Duodenal mucosa (tissue), 2 donors: ENCODE measurements around the gene HLA-A.

Experiments
- H3K27ac ChIP-seq: one replicate; pipeline ENCODE4 v1.7.0; 2013; ENCODE audit warnings: low read depth, low read length
- H3K27me3 ChIP-seq, 2 donors: one replicate each; pipeline ENCODE4 v1.7.0; 2013; ENCODE audit warnings: low read length in 2 of 2, control low read depth in 1 of 2; ENCODE audit not compliant: insufficient read depth in 2 of 2, control insufficient read depth in 1 of 2
- H3K36me3 ChIP-seq, 2 donors: one replicate each; pipeline ENCODE4 v1.7.0; 2013; ENCODE audit warnings: low read length in 2 of 2, control low read depth in 1 of 2; ENCODE audit not compliant: insufficient read depth in 2 of 2, control insufficient read depth in 1 of 2
- H3K4me1 ChIP-seq, 2 donors: one replicate each; pipeline ENCODE4 v1.7.0; 2013; ENCODE audit warnings: low read length in 2 of 2, control low read depth in 1 of 2; ENCODE audit not compliant: insufficient read depth in 2 of 2, control insufficient read depth in 1 of 2
- H3K4me3 ChIP-seq, 2 donors: one replicate each; pipeline ENCODE4 v1.7.0; 2013; ENCODE audit warnings: low read length in 2 of 2, low read depth in 1 of 2
- H3K9ac ChIP-seq, 2 donors: one replicate each; pipeline ENCODE4 v1.7.0; 2013; ENCODE audit warnings: low read length in 2 of 2, low read depth in 1 of 2
- H3K9me3 ChIP-seq, 2 donors: one replicate each; pipeline ENCODE4 v1.7.0; 2013; ENCODE audit warnings: low read length in 2 of 2, control low read depth in 1 of 2; ENCODE audit not compliant: control insufficient read depth in 1 of 2

HLA-A gene

DNA sequence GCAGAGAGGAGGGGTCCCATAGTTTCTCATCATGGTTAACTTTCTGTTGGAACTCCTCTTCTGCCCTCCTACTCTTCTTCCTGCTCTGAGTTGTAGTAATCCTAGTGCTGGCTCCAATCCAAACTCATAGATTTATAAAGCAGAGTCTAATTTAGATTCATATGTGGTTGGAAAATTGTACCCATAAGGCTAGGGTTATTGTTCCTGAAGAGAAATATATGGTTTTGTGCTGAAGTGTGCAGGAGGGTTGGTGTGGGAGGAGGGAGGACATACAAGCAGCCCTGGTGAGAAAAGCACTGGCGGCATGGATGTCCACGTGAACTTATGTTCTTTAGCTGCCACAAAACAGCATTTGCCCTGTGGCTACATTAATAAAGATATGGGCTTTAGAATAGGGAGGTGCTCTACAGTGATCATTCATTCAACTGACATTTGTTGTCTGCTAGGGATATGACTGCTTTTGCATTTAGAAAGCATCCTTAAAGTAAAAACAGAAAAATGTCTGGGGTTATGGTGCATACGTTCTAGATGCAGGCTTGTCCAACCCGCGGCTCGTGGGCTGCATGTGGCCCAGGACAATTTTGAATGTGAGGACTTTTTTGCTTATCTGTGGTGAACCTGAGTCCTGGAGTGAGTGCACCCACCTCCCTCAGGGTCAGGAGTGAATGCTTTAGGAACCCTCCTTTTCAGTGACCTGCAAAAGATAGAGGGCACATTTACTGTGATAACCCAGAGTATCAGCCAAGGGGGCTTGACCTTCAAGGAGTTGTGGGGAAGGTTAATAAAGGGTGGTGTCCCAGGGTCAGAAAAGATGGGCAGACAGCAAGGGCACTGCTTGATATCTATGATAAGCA is 4.1 kb downstream of the HLA-A start:
- Histone ChIP-seq H3K9ac (no peak overlapping the region), H3K27me3 (no peaks in the 10 kb centered on the region), H3K36me3 (peaks cover 17 to 29% of the 10 kb centered on the region in 2 donors), H3K9me3 (no peaks in the 10 kb centered on the region), H3K27ac (no peak overlapping the region), H3K4me3 (no peak overlapping the region), H3K4me1 (peaks cover 18 to 25% of the 10 kb centered on the region in 2 donors)

DNA sequence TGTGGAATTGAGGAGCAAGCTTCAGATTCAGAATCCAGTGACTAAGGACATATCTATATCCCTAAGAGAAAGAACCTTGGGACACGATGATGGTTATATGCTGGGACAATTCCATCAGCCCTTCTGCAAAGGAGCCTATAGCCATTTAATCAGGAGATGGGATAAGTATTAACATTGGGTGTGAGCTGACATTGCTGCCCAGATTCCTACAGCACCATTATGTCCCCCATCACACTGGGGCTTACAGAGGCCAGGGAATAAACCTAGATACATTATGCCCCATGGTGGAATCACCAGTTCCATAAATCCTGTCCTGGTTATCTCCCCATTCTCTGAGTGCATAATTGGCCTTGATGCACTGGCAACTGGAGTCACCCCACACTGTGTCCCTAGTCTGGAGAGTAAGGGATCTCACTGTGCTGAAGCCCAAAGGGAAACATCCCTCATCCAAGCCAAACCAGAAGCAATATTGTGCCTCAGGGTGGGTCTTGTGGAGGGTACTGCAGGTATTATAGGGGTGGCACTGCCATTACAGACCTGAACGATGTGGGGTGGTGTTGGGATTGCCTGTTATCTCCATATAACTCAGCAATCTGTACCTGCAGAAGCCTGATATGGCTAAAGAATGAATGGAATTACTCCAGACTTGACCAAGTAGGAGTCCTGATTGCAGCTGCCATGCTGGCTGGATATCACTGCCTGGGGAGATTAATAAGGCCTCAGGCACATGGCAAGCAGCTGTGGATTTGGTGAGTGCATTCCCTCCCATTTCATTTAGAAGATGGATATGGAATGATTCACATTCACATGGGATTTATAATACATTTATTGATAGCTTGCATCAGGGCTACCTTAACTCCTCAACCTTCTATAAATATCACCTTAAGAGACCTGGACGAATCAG is 5.0 kb downstream of the HLA-A start:
- Histone ChIP-seq H3K27ac (no peak overlapping the region), H3K4me3 (no peak overlapping the region), H3K9me3 (no peaks in the 10 kb centered on the region), H3K36me3 (peaks cover 17 to 29% of the 10 kb centered on the region in 2 donors), H3K27me3 (no peaks in the 10 kb centered on the region), H3K4me1 (peaks cover 15 to 23% of the 10 kb centered on the region in 2 donors), H3K9ac (no peak overlapping the region)

DNA sequence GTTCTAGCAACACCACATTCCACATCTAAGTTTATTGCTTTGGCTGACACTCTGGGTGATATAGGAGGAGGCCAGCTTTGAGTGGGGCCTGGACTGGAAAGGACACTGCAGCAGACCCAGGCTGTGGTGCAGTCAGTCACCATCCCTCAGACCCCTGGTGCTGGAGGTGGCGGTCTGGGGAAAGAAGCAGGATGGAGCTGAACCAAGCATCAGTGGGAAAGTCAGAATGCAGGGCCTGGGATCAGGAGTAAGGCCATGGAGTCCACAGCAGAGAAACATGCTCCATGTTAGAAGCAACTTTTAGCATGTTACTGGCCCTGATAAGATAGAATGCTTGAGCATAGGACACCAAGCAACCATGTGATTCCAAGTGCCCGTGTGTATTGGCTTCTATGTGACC is 5.9 kb downstream of the HLA-A start:
- H3K4me1 ChIP-seq, result peaks cover 15 to 22% of the 10 kb centered on the region in 2 donors
- no peak overlapping the region for H3K9ac ChIP-seq
- H3K27me3 ChIP-seq, result no peaks in the 10 kb centered on the region
- H3K36me3 ChIP-seq, result peaks cover 16 to 29% of the 10 kb centered on the region in 2 donors
- no peaks in the 10 kb centered on the region for H3K9me3 ChIP-seq
- H3K4me3 ChIP-seq, result no peak overlapping the region
- H3K27ac ChIP-seq, result no peak overlapping the region

DNA sequence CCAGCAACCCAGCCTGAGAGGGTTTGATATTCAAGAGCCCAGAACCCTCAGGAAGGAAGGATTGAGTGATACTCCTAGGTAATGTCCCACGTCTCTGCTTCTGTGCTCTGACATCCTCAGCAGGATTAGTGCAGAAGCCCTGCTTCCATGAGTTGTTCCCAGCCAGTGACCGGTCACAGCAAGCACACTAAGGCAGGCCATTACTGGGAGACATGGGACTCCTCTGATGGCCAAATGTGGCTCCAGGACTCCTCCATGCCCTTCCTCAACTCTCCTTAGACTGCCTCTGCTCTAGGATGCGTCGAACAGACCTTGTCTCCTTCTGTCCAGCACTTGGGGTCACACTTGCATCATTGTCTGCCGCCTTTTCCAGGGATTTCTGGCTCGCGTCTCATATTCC is 7.6 kb downstream of the HLA-A start:
- Histone ChIP-seq H3K4me1 (peaks cover 7% of the 10 kb centered on the region in 2 donors), H3K27ac (no peak overlapping the region), H3K9ac (no peak overlapping the region), H3K36me3 (peaks cover 5 to 21% of the 10 kb centered on the region in 2 donors), H3K4me3 (no peak overlapping the region), H3K27me3 (no peaks in the 10 kb centered on the region), H3K9me3 (no peaks in the 10 kb centered on the region)

DNA sequence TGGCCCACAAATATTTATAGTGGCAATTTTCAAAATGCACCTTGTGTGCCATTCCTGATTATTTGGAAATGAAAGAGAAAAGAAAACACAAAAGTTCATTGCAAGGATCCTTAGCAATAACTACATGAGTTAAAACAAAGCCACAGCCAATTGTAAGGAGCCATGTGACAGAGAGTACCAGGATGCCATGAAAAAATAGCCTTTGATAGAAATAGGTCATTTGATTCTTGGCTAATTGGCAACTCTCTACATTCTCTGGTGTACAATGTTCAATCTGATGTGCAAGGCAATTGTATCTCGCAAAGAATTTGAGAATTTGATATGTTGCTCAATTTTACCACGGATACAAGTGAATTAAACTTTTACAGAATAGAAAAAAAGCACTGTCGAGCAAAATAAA is 9.6 kb downstream of the HLA-A start:
- H3K9me3 ChIP-seq, result no peaks in the 10 kb centered on the region
- H3K27ac ChIP-seq, result no peak overlapping the region
- no peaks in the 10 kb centered on the region for H3K4me1 ChIP-seq
- no peaks in the 10 kb centered on the region for H3K27me3 ChIP-seq
- H3K36me3 ChIP-seq, result peaks cover 0 to 14% of the 10 kb centered on the region in 2 donors
- no peak overlapping the region for H3K9ac ChIP-seq
- no peak overlapping the region for H3K4me3 ChIP-seq

DNA sequence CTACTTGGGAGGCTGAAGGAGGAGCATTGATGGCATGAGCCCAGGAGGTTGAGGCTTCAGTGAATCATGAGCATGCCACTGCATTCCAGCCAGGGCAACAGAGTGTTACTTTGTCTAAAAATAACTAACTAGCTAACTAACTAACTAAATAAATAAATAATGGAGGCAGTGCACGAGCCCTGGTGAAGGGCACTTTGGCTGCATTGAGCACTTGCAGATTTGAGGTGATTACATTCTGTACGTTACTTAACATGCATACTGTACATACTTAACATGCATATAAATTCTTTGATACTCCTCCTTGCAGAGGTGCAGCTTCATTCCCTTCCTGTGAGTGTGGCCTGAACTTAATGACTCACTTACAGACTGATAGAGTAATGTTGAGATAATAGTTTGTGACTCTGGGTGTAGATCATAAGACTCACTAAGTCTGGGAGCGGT is 10.7 kb downstream of the HLA-A start:
- no peaks in the 10 kb centered on the region for H3K27me3 ChIP-seq
- H3K9me3 ChIP-seq, result no peaks in the 10 kb centered on the region
- H3K27ac ChIP-seq, result no peak overlapping the region
- no peaks in the 10 kb centered on the region for H3K4me1 ChIP-seq
- no peak overlapping the region for H3K4me3 ChIP-seq
- no peak overlapping the region for H3K9ac ChIP-seq
- peaks cover 0 to 4% of the 10 kb centered on the region in 2 donors for H3K36me3 ChIP-seq

DNA sequence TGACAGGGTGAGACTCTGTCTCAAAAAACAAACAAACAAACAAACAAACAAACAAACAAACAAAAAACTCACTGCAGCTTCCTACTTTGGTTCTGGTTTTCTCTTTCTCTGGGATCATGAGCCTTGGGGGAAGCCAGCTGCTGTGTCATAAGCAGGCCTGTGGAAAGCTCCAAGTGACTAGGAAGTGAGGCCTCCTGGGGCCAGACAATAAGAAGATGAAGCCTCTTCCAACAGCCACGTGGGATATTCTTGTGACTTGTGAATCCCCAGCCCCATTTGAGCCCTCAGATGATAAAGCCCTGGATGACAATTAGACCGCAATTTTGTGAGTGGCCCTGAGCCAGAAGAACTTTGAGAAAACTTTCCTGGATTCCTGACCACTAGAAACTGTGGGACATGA is 11.4 kb downstream of the HLA-A start:
- no peaks in the 10 kb centered on the region for H3K27me3 ChIP-seq
- H3K36me3 ChIP-seq, result no peaks in the 10 kb centered on the region
- H3K9ac ChIP-seq, result no peak overlapping the region
- H3K27ac ChIP-seq, result no peak overlapping the region
- H3K4me1 ChIP-seq, result no peaks in the 10 kb centered on the region
- H3K9me3 ChIP-seq, result no peaks in the 10 kb centered on the region
- H3K4me3 ChIP-seq, result no peak overlapping the region

DNA sequence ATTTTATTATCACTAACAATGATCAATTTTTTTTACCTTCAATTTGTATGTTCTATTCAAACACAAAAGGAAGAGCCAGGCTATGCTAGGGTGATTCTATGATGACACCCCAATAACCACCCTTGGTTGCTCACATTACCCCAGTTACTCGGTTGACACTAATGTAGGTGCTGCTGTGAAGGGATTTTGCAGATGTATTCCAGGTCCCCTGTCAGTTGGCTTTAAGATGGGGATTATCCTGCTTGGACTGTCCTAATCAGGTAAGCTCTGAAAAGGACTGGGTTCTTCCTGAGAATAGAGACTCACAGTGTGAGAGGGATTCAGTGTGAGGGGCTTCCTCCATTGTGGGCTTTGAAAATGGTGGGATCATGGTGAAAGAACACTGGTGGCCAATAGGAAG is 11.9 kb downstream of the HLA-A start:
- H3K27ac ChIP-seq, result no peak overlapping the region
- no peaks in the 10 kb centered on the region for H3K9me3 ChIP-seq
- no peak overlapping the region for H3K9ac ChIP-seq
- H3K27me3 ChIP-seq, result no peaks in the 10 kb centered on the region
- no peaks in the 10 kb centered on the region for H3K36me3 ChIP-seq
- no peaks in the 10 kb centered on the region for H3K4me1 ChIP-seq
- H3K4me3 ChIP-seq, result no peak overlapping the region

DNA sequence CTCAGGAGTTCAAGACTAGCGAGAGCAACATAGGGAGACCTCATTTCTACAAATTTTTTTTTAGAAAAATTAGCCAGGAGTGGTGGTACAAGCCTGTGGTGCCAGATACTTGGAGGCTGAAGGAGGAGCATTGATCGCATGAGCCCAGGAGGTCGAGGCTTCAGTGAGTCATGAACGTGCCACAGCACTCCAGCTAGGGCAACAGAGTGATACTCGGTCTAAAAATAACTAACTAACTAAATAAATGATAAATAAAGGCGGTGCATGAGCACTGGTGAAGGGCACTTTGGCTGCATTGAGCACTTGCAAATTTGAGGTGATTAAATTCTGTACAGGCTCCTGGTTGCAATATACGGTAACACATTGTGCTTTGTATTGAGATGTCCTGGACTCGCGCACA is 13.5 kb downstream of the HLA-A start:
- no peaks in the 10 kb centered on the region for H3K4me1 ChIP-seq
- H3K36me3 ChIP-seq, result no peaks in the 10 kb centered on the region
- no peak overlapping the region for H3K9ac ChIP-seq
- no peak overlapping the region for H3K27ac ChIP-seq
- no peaks in the 10 kb centered on the region for H3K27me3 ChIP-seq
- no peak overlapping the region for H3K4me3 ChIP-seq
- H3K9me3 ChIP-seq, result no peaks in the 10 kb centered on the region

DNA sequence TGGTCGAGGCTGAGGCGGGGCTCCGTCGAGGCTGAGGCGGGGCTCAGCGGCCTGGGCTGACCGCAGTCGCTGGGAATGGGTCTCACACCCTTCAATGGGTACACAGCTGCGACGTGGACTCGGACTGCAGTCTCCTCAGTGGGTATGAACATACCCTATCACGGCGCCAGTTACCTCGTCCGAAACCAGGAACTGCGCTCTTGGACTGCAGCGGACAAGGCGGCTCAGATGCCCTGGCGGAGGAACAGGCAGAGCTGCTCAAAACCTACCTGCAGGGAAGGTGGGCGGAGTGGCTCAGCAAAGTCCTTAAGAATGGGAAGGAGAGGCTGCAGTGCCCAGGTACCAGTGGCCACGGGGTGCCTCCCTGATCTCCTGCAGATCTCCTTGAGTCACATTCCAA is 14.2 kb downstream of the HLA-A start:
- Histone ChIP-seq H3K27ac (no peak overlapping the region), H3K4me1 (no peaks in the 10 kb centered on the region), H3K36me3 (no peaks in the 10 kb centered on the region), H3K9me3 (no peaks in the 10 kb centered on the region), H3K9ac (no peak overlapping the region), H3K27me3 (no peaks in the 10 kb centered on the region), H3K4me3 (no peak overlapping the region)
